CD4-positive, alpha-beta memory T cell (primary cell): ENCODE measurements around the gene ZFHX3. TPM values are rescaled to one million over a fixed set of nuclear protein-coding genes. Genes with fewer than 3 reads are reported as not detected.

Source experiments
- CTCF ChIA-PET: fragments of 350-600 bp; sonication (Branson Sonifier 250); formaldehyde crosslinking; loops from one replicate; lab custom pipeline; 2021; ENCODE audit warnings: inconsistent platforms; ENCODE audit not compliant: partially characterized antibody; lab: Charles Lee
- POLR2A ChIA-PET: fragments of 350-600 bp; sonication (Branson Sonifier 250); formaldehyde crosslinking; loops from one replicate; lab custom pipeline; 2021; ENCODE audit not compliant: partially characterized antibody; lab: Charles Lee
- DNase-seq, 5 donors: peaks; one replicate each; pipeline versions ENCODE4 v3.0.0 to v3.0.0-alpha.2; 2020 to 2022; ENCODE audit warnings: mixed read lengths in 1 of 5
- H3K27ac ChIP-seq: one replicate; pipeline ENCODE4 v1.7.0; 2013; ENCODE audit warnings: low read depth, low read length
- H3K27me3 ChIP-seq: 2 replicates; pipeline ENCODE4 v1.7.0; 2013; ENCODE audit warnings: mild to moderate bottlenecking, low read length, moderate library complexity; ENCODE audit not compliant: insufficient read depth
- H3K36me3 ChIP-seq: 2 replicates; pipeline ENCODE4 v1.7.0; 2013; ENCODE audit warnings: mild to moderate bottlenecking, low read length, moderate library complexity; ENCODE audit not compliant: insufficient read depth
- H3K4me1 ChIP-seq: 2 replicates; pipeline ENCODE4 v1.7.0; 2013; ENCODE audit warnings: mild to moderate bottlenecking, low read length, moderate library complexity; ENCODE audit not compliant: insufficient read depth
- H3K4me3 ChIP-seq, 2 donors: one replicate each; pipeline ENCODE4 v1.7.0; 2013; ENCODE audit warnings: low read length in 2 of 2, mild to moderate bottlenecking in 1 of 2
- H3K9me3 ChIP-seq, 2 donors: one replicate each; pipeline ENCODE4 v1.7.0; 2013; ENCODE audit warnings: low read length in 2 of 2, control low read depth in 1 of 2; ENCODE audit not compliant: control insufficient read depth in 1 of 2
- H3K27ac Mint-ChIP-seq, 7 donors: one replicate each; pipeline ENCODE4 v1.8.0; 2020 to 2021; ENCODE audit warnings: mixed read lengths in 7 of 7, mild to moderate bottlenecking in 6 of 7, inconsistent platforms in 3 of 7, moderate library complexity in 3 of 7
- H3K27me3 Mint-ChIP-seq, 2 donors: one replicate each; pipeline ENCODE4 v1.8.0; 2020 to 2021; ENCODE audit warnings: mixed read lengths in 2 of 2
- H3K36me3 Mint-ChIP-seq, 2 donors: one replicate each; pipeline ENCODE4 v1.8.0; 2020 to 2021; ENCODE audit warnings: mixed read lengths in 2 of 2, inconsistent platforms in 1 of 2, mild to moderate bottlenecking in 1 of 2
- H3K4me1 Mint-ChIP-seq, 4 donors: one replicate each; pipeline ENCODE4 v1.8.0; 2020 to 2021; ENCODE audit warnings: mixed read lengths in 4 of 4, mild to moderate bottlenecking in 1 of 4
- H3K4me3 Mint-ChIP-seq, 8 donors: one replicate each; pipeline ENCODE4 v1.8.0; 2020 to 2021; ENCODE audit warnings: mixed read lengths in 8 of 8, mild to moderate bottlenecking in 7 of 8, moderate library complexity in 6 of 8, inconsistent platforms in 3 of 8
- H3K9me3 Mint-ChIP-seq, 8 donors: one replicate each; pipeline ENCODE4 v1.8.0; 2020 to 2021; ENCODE audit warnings: mixed read lengths in 8 of 8, mild to moderate bottlenecking in 5 of 8, inconsistent platforms in 3 of 8, moderate library complexity in 1 of 8
- intact Hi-C: fragments of 100-400 bp; cut with micrococcal nuclease; formaldehyde crosslinking; loops from one replicate; pipeline ENCODE4 v1.15.1; 2023
- polyA plus RNA-seq, 2 donors: library from polyadenylated mRNA; unstranded; fragments of 300-500 nt; fragmentation: Illumina TruSeq; gene quantifications; one replicate each; pipeline ENCODE4 v1.2.3, GENCODE V29; 2021
- total RNA-seq, 2 experiments: library from RNA; stranded (reverse); gene quantifications; one replicate each; pipeline ENCODE4 v1.2.3, GENCODE V29; 2021

The ZFHX3 gene
- total and polyA plus RNA-seq, 4 experiments from 2014 or later = 0.01 to 0.99 (median 0.36) TPM

DNA sequence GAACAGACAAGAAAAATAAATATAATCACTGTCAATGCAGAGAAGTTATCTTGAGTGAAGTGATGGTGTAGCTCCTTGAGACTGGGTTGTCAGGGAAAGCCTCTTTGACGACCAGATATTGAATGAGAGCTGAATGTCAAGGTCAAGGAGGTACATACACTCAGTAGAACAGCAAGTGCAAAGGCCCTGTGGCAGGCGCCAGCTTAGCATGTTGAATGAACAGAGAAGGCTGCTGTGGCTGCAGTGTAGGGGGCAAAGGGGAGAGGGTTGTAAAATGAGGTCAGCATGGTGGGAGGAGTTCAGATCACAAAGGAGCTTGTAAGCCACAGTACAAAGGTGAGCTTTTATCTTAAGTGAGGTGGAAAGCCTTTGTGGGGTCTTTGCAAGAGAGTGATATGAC is 111.5 kb downstream of the ZFHX3 start:
- Mint-ChIP-seq H3K4me3 (no peak overlapping the region), H3K4me1 (peaks cover 0 to 5% (median 4%) of the 10 kb centered on the region in 4 donors), H3K9me3 (peaks cover 0 to 4% (median 0%) of the 10 kb centered on the region in 8 donors), H3K36me3 (peaks cover 0 to 1% of the 10 kb centered on the region in 2 donors), H3K27ac (no peak overlapping the region), H3K27me3 (peaks cover 0 to 1% of the 10 kb centered on the region in 2 donors)
- H3K4me1 ChIP-seq = no peaks in the 10 kb centered on the region
- H3K9me3 ChIP-seq = no peaks in the 10 kb centered on the region
- intact Hi-C loops = no loop called here
- H3K4me3 ChIP-seq = no peak overlapping the region
- H3K36me3 ChIP-seq = no peaks in the 10 kb centered on the region
- H3K27me3 ChIP-seq = no peaks in the 10 kb centered on the region
- CTCF ChIA-PET = no interaction called here
- POLR2A ChIA-PET = no interaction called here
- no peak overlapping the region for H3K27ac ChIP-seq
- DNase-seq = no peak

DNA sequence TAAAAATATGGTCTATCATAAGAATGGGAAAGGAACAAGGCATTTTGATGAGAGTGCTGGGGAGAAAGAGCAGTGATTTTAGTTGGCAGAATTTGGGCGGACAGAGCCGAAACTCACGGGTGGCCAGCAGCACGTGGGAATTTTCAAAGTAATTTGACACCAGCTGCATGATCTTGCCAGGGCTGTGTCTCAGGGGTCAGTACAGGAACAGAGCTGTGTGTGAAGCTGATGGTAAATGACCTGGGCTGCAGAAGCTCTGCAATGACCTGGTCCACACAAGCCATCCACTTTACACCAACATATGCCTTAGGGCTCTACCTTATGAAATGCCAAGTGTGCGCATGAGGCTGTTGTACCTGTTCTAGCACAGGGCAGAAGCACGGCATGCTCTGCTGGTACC is 112.0 kb downstream of the ZFHX3 start:
- DNase-seq = no peak
- Mint-ChIP-seq H3K27ac (no peak overlapping the region), H3K9me3 (peaks cover 0 to 4% (median 0%) of the 10 kb centered on the region in 8 donors), H3K27me3 (peaks cover 0 to 1% of the 10 kb centered on the region in 2 donors), H3K4me1 (peaks cover 0 to 5% (median 5%) of the 10 kb centered on the region in 4 donors), H3K4me3 (no peak overlapping the region), H3K36me3 (peaks cover 0 to 1% of the 10 kb centered on the region in 2 donors)
- H3K4me3 ChIP-seq = no peak overlapping the region
- no peaks in the 10 kb centered on the region for H3K4me1 ChIP-seq
- no peak overlapping the region for H3K27ac ChIP-seq
- H3K36me3 ChIP-seq = no peaks in the 10 kb centered on the region
- H3K27me3 ChIP-seq = no peaks in the 10 kb centered on the region
- CTCF ChIA-PET = no interaction called here
- H3K9me3 ChIP-seq = no peaks in the 10 kb centered on the region
- intact Hi-C loops = no loop called here
- POLR2A ChIA-PET = no interaction called here

DNA sequence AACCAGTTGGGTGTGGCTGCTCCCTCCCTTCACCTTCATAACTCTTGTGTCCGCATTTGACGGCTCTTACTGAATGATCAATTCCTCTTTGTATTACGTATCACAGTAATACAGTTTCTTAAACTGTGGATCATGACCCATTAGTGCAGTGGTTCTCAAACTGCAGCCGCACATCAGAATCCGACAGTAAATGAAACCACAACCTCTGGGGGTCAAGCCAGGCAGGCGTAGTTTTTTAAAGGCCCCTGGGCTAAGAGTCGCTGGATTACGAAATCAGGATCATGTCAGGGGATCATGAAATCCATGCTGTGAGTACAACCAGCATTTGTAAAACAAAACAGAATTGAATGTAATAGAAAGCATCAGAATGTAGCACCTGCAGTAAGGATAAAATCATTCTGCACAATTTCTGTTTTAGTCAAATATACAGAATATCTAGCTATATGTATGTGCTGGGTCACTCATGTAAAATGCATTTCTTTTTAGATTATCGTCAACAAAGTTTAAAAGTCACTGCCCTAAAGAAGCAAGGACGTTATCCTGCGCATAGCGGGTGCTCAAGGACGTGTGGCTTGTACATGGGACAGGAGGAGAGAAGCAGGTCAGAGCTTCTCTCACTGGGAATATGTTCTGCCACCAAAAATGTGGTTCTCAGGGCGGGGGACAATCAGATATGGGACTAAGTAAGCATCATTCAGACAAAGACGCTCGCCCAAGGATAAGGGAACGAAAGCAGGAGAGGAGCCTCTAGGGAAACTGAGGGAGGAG is 113.1 kb downstream of the ZFHX3 start:
- no peaks in the 10 kb centered on the region for H3K4me1 ChIP-seq
- H3K4me3 Mint-ChIP-seq = no peak overlapping the region
- no peak for DNase-seq
- H3K4me1 Mint-ChIP-seq = peaks cover 0 to 5% (median 5%) of the 10 kb centered on the region in 4 donors
- no peaks in the 10 kb centered on the region for H3K27me3 ChIP-seq
- H3K27me3 Mint-ChIP-seq = peaks cover 0 to 1% of the 10 kb centered on the region in 2 donors
- no peak overlapping the region for H3K4me3 ChIP-seq
- CTCF ChIA-PET = no interaction called here
- H3K9me3 ChIP-seq = no peaks in the 10 kb centered on the region
- intact Hi-C loops = no loop called here
- no peak overlapping the region for H3K27ac ChIP-seq
- POLR2A ChIA-PET = no interaction called here
- peaks cover 0 to 4% (median 0%) of the 10 kb centered on the region in 8 donors for H3K9me3 Mint-ChIP-seq
- no peaks in the 10 kb centered on the region for H3K36me3 ChIP-seq
- H3K36me3 Mint-ChIP-seq = peaks cover 0 to 1% of the 10 kb centered on the region in 2 donors
- H3K27ac Mint-ChIP-seq = no peak overlapping the region

DNA sequence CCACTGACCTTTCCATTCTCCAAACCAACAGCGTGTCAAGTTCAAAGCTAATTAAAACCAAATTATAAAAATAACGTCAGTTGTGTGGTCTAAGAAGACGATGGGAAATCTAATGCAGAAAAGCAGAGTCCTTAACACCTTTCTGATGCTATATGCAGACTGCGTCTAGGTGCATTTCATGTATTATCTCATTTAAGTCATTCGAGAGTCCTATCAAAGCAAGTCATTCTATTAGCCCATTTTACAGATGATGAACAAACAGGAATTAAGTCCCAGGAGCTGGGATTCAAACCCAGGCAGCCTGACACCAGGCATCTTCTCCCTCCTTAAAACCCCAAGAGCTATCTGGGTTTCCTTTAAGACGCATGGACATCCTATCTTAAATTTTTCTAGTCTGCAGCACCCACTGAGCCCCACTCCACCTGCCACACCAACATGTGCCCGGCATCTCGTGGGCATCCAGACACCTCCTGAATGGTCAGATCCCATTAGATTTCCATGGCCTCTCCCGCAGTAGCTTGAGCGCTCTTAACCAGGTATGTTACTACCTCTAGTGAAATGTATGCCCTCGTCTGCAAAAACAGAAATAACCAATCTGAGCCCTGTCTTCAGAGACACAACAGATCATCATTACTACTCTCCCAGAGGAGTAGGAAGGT is 115.1 kb downstream of the ZFHX3 start:
- no peak for DNase-seq
- ChIA-PET POLR2A (no interaction called here), CTCF (no interaction called here)

DNA sequence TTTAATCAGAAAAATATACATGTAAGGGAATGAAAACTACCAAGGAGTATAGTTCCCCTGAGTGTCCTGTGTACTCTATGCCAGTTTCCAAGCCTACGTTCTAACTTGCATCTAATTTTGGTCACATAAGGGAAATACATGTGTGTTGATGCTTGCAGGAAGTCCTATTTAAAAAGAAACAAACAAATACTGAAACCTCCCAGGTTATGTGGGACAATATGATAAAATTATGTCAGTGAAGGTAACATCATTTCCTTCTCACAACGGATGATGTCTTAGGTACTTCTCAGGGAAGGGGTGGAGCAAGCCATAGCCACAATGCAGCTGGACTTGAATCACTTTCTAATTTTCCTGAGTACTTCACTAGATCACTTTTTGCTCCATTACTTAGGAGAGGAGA is 115.9 kb downstream of the ZFHX3 start:
- Histone ChIP-seq H3K36me3 (no peaks in the 10 kb centered on the region), H3K27ac (no peak overlapping the region), H3K27me3 (no peaks in the 10 kb centered on the region), H3K4me1 (no peaks in the 10 kb centered on the region), H3K4me3 (no peak overlapping the region), H3K9me3 (no peaks in the 10 kb centered on the region)
- H3K4me3 Mint-ChIP-seq = peak overlapping the region in 4 of 8 donors; percentile 5 to 46 (median 20)
- intact Hi-C loops = no loop called here
- peak overlapping the region in 4 of 7 donors; percentile 57 to 84 (median 69) for H3K27ac Mint-ChIP-seq
- peaks cover 0 to 1% of the 10 kb centered on the region in 2 donors for H3K36me3 Mint-ChIP-seq
- peak in 2 of 5 donors; percentile 21 to 24 for DNase-seq
- CTCF ChIA-PET = no interaction called here
- H3K27me3 Mint-ChIP-seq = peaks cover 0 to 1% of the 10 kb centered on the region in 2 donors
- peaks cover 0 to 5% (median 5%) of the 10 kb centered on the region in 4 donors for H3K4me1 Mint-ChIP-seq
- POLR2A ChIA-PET = no interaction called here
- peaks cover 0 to 4% (median 0%) of the 10 kb centered on the region in 8 donors for H3K9me3 Mint-ChIP-seq

More for the DNA sequence above, 115.1 kb downstream of the ZFHX3 start:
- Histone ChIP-seq H3K27me3 (no peaks in the 10 kb centered on the region), H3K36me3 (no peaks in the 10 kb centered on the region), H3K4me3 (no peak overlapping the region), H3K9me3 (no peaks in the 10 kb centered on the region), H3K4me1 (no peaks in the 10 kb centered on the region), H3K27ac (no peak overlapping the region)
- peaks cover 0 to 1% of the 10 kb centered on the region in 2 donors for H3K27me3 Mint-ChIP-seq
- peak overlapping the region in 2 of 7 donors; percentile 62 for H3K27ac Mint-ChIP-seq
- intact Hi-C loops = no loop called here
- no peak overlapping the region for H3K4me3 Mint-ChIP-seq
- H3K36me3 Mint-ChIP-seq = peaks cover 0 to 1% of the 10 kb centered on the region in 2 donors
- peaks cover 0 to 5% (median 5%) of the 10 kb centered on the region in 4 donors for H3K4me1 Mint-ChIP-seq
- H3K9me3 Mint-ChIP-seq = peaks cover 0 to 4% (median 0%) of the 10 kb centered on the region in 8 donors

DNA sequence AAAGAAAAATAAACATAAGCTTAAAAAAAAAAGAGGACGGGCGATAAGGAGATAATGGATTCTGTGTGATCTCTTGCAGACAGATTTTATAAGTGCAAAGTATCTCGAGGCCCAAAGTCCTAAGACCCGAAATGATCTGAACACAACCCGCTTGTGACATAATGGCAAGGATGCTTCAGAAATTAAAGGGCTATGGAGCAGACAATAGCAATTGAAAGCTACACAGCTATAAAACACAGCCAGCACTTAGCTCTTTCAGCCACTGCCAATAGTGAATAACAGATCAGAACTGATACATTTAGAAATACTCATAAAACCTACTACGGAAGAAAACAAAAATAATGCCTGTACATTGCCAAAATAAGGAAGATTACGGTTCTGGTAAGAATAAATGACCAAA is 117.5 kb downstream of the ZFHX3 start:
- Histone ChIP-seq H3K36me3 (no peaks in the 10 kb centered on the region), H3K27me3 (no peaks in the 10 kb centered on the region), H3K27ac (no peak overlapping the region), H3K9me3 (no peaks in the 10 kb centered on the region), H3K4me1 (no peaks in the 10 kb centered on the region), H3K4me3 (no peak overlapping the region)
- no peak overlapping the region for H3K4me3 Mint-ChIP-seq
- peaks cover 0 to 1% of the 10 kb centered on the region in 2 donors for H3K27me3 Mint-ChIP-seq
- H3K27ac Mint-ChIP-seq = no peak overlapping the region
- peaks cover 0 to 4% (median 0%) of the 10 kb centered on the region in 8 donors for H3K9me3 Mint-ChIP-seq
- no peak for DNase-seq
- H3K36me3 Mint-ChIP-seq = peaks cover 0 to 1% of the 10 kb centered on the region in 2 donors
- intact Hi-C loops = no loop called here
- ChIA-PET CTCF (no interaction called here), POLR2A (no interaction called here)
- H3K4me1 Mint-ChIP-seq = peaks cover 0 to 5% (median 5%) of the 10 kb centered on the region in 4 donors
